ENCODE results near the gene ZNF436. TPM values are rescaled to one million over a fixed set of nuclear protein-coding genes. Genes with fewer than 3 reads are reported as not detected.
A peak's percentile ranks its signal among the peaks of the same experiment; 100 is the strongest.

The ZNF436 gene
- total and polyA plus RNA-seq, 11 donors, result 3.1 to 29.8 (median 12.1) TPM

DNA sequence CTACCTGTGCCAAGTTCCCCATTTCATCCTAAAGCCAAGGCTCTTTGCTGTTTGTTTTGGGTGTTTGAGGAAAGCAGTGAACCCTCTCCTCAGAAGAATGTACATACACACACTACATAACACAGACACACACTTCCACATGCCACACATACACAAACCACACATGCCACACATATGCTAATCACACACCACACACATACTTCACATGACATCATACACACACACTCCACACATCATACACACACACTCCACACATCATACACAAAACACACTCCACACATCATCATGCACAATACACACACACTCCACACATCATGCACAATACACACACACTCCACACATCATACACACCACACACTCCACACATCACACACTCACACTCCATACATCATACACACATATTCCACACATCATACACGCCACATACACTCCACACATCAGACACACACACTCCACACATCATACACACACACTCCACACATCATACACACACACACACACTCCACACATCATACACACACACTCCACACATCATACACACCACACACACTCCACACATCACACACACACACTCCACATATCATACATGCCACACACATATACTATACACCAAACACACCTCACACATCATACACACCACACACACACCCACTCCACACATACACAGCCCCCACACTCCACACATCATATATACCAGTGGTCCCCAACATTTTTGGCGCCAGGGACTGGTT is 22.7 kb upstream of the ZNF436 start:
- TF ChIP-seq, protein P1, sequence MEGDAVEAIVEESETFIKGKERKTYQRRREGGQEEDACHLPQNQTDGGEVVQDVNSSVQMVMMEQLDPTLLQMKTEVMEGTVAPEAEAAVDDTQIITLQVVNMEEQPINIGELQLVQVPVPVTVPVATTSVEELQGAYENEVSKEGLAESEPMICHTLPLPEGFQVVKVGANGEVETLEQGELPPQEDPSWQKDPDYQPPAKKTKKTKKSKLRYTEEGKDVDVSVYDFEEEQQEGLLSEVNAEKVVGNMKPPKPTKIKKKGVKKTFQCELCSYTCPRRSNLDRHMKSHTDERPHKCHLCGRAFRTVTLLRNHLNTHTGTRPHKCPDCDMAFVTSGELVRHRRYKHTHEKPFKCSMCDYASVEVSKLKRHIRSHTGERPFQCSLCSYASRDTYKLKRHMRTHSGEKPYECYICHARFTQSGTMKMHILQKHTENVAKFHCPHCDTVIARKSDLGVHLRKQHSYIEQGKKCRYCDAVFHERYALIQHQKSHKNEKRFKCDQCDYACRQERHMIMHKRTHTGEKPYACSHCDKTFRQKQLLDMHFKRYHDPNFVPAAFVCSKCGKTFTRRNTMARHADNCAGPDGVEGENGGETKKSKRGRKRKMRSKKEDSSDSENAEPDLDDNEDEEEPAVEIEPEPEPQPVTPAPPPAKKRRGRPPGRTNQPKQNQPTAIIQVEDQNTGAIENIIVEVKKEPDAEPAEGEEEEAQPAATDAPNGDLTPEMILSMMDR (IDR thresholded peaks at IDR 0.05), result no peak
- TF ChIP-seq POLR2A (IDR thresholded peaks at IDR 0.05), result no peak
- H3K4me1 ChIP-seq, result peaks cover 4 to 31% (median 20%) of the 10 kb centered on the region in 12 donors
- WGBS, 4 donors, result 75 to 88% (median 82%) methylated on average over 2 of the region's 2 CpGs
- ATAC-seq (no peak), DNase-seq (no peak)
- H3K36me3 ChIP-seq, result peaks cover 0 to 13% (median 0%) of the 10 kb centered on the region in 9 donors
- no peaks in the 10 kb centered on the region for H3K27me3 ChIP-seq
- intact Hi-C loops (cut with DNase I), result no loop called here
- H3K4me3 ChIP-seq, result no peak overlapping the region
- H3K27ac ChIP-seq, result no peak overlapping the region
- no peaks in the 10 kb centered on the region for H3K9me3 ChIP-seq

DNA sequence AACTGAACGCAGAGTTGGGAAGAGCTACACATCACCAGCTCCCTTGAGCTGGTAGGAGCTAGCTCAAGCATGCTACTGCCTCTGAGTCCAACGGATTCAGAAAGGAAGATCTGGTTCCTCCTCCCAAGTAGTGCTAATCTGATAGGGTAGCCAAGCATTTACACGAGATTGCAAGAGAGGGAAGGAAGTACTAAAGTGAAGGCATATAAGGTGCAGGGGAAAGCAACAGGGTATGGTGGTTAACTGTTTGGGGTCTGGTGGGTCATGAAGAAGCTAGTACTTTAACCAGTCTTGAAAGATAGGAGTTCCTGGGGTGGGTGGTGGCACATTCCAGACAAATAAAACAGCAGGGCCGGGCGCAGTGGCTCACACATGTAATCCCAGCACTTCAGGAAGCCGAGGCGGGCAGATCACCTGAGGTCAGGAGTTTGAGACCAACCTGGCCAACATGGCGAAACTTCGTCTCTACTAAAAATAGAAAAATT is 20.2 kb upstream of the ZNF436 start:
- no peak overlapping the region for H3K27ac ChIP-seq
- no peaks in the 10 kb centered on the region for H3K27me3 ChIP-seq
- H3K36me3 ChIP-seq, result peaks cover 0 to 13% (median 0%) of the 10 kb centered on the region in 9 donors
- WGBS, 4 donors, result 74 to 79% (median 78%) methylated on average over 9 of the region's 9 CpGs
- ATAC-seq, result no peak
- intact Hi-C loops (cut with DNase I), result no loop called here
- H3K4me3 ChIP-seq, result no peak overlapping the region
- no peak for DNase-seq
- H3K4me1 ChIP-seq, result peaks cover 0 to 23% (median 16%) of the 10 kb centered on the region in 12 donors
- TF ChIP-seq, protein P1 (IDR thresholded peaks at IDR 0.05), result no peak
- no peak for TF ChIP-seq POLR2A (IDR thresholded peaks at IDR 0.05)
- H3K9me3 ChIP-seq, result no peaks in the 10 kb centered on the region

DNA sequence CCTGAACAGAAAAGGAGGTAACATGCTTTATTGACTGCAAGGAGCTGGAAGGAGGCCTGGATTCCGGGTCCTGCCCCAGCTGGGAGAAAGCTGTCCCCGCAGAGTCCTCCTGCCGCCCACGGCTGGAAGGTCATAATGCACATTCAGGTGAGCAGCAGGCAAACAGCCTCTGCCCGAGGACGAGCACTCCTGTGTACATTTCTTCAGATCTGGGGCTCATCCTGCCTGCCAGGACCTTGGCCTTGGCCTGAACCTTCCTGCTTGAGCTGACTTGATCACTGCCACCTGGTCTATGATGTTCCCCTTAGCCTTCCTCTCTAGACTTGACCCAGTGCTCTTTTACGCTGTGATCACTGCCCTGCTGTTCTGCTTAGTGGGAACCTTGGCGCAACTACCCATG is 17.9 kb upstream of the ZNF436 start:
- intact Hi-C loops (cut with DNase I), result no loop called here
- peaks cover 0 to 23% (median 11%) of the 10 kb centered on the region in 12 donors for H3K4me1 ChIP-seq
- no peak overlapping the region for H3K4me3 ChIP-seq
- H3K27ac ChIP-seq, result no peak overlapping the region
- no peak for DNase-seq
- peaks cover 0 to 13% (median 0%) of the 10 kb centered on the region in 9 donors for H3K36me3 ChIP-seq
- no peak for TF ChIP-seq POLR2A (IDR thresholded peaks at IDR 0.05)
- TF ChIP-seq, protein P1 (IDR thresholded peaks at IDR 0.05), result no peak
- no peaks in the 10 kb centered on the region for H3K9me3 ChIP-seq
- H3K27me3 ChIP-seq, result no peaks in the 10 kb centered on the region
- 88 to 95% (median 91%) methylated on average over 7 to 8 of the region's 8 CpGs for WGBS, 4 donors
- ATAC-seq, result no peak

- DNase-seq (no peak), ATAC-seq (peak in 1 of 4 donors; percentile 4)
- TF ChIP-seq POLR2A (IDR thresholded peaks at IDR 0.05), result no peak
- TF ChIP-seq, protein P1 (IDR thresholded peaks at IDR 0.05), result no peak
- 64 to 76% (median 70%) methylated on average over 10 to 14 of the region's 14 CpGs for WGBS, 4 donors
- H3K9me3 ChIP-seq, result no peaks in the 10 kb centered on the region
- no peak overlapping the region for H3K4me3 ChIP-seq
- H3K36me3 ChIP-seq, result peaks cover 0 to 28% (median 0%) of the 10 kb centered on the region in 9 donors
- H3K4me1 ChIP-seq, result peaks cover 0 to 23% (median 11%) of the 10 kb centered on the region in 12 donors
- H3K27me3 ChIP-seq, result no peaks in the 10 kb centered on the region
- intact Hi-C loops (cut with DNase I), result no loop called here
- peak overlapping the region in 7 of 12 donors; percentile 0 to 51 (median 20) for H3K27ac ChIP-seq
Measured at GRCh38 chr1:23385119-23385621, 15.5 kb upstream of the ZNF436 start.
